HCT116 (cell line): ENCODE results near the gene DGAT2. TPM values are rescaled to one million over a fixed set of nuclear protein-coding genes. Genes with fewer than 3 reads are reported as not detected.

Source experiments
- ATAC-seq: fragments of 200-7000 bp; cut with Tn5 transposase; 2 replicates; pipeline ENCODE4 v1.9.1; 2020; ENCODE audit warnings: mild to moderate bottlenecking, moderate library complexity
- BruUV-seq: library from RNA; stranded (reverse); fragments of 400-500 nt; replicated peaks from 2 replicates; lab custom pipeline; 2021; lab: Mats Ljungman, UMichigan
- CTCF ChIA-PET: fragments of 300-600 bp; sonication (Branson Sonifier 250); formaldehyde crosslinking; loops from one replicate; lab custom pipeline; 2021; ENCODE audit warnings: antibody characterized with exemption; lab: Charles Lee
- POLR2A ChIA-PET: fragments of 300-600, 350-600 bp; sonication (Branson Sonifier 250); formaldehyde crosslinking; loops from one replicate; lab custom pipeline; 2021; ENCODE audit warnings: antibody characterized with exemption; lab: Charles Lee
- RAD21 ChIA-PET, 2 experiments: fragments of 300-600 bp; sonication (Branson Sonifier 250); formaldehyde crosslinking; loops; one replicate each; lab custom pipeline; 2023; ENCODE audit warnings: low total read pairs in 2 of 2; ENCODE audit not compliant: uncharacterized antibody in 2 of 2, unreplicated experiment in 2 of 2, low non-redundant PET in 1 of 2; lab: Charles Lee
- DNase-seq: peaks from one replicate; pipeline ENCODE4 v3.0.0-alpha.2; 2010; ENCODE audit warnings: low read depth, low spot score
- H2AFZ ChIP-seq: fragments of 200-600 bp; shearing (Covaris generic), sonication (generic); 2 replicates; pipeline ENCODE4 v1.6.1; 2017; ENCODE audit warnings: low read depth, mixed run types, mixed read lengths, antibody characterized with exemption, low read length; ENCODE audit not compliant: poor library complexity, severe bottlenecking
- H3K27ac ChIP-seq: 2 replicates; pipeline ENCODE4 v1.5.1; 2012; ENCODE audit warnings: low read depth, low read length
- H3K27me3 ChIP-seq: fragments of 200-600 bp; sonication (generic); 2 replicates; pipeline ENCODE4 v1.6.1; 2016; ENCODE audit warnings: mixed run types, low read length, mixed read lengths; ENCODE audit not compliant: insufficient read depth
- H3K36me3 ChIP-seq, 2 experiments: fragments of 200-500 bp in 1 of 2; fragments of 200-600 bp in 1 of 2; sonication (Bioruptor generic) in 1 of 2; sonication (generic) in 1 of 2; 2 replicates each; pipeline versions ENCODE4 v1.5.1 to v1.6.1; 2014 to 2016; ENCODE audit warnings: low read length in 2 of 2, inconsistent platforms in 1 of 2, mixed read lengths in 1 of 2, mixed run types in 1 of 2; ENCODE audit not compliant: insufficient read depth in 2 of 2, control insufficient read depth in 1 of 2
- H3K4me1 ChIP-seq, 2 experiments: fragments of 200-600 bp in 1 of 2; sonication (generic) in 1 of 2; 2 replicates each; pipeline versions ENCODE4 v1.5.1 to v1.6.1; 2012 to 2017; ENCODE audit warnings: low read length in 2 of 2, inconsistent platforms in 1 of 2, mild to moderate bottlenecking in 1 of 2, mixed read lengths in 1 of 2, mixed run types in 1 of 2, moderate library complexity in 1 of 2; ENCODE audit not compliant: insufficient read depth in 2 of 2, control insufficient read depth in 1 of 2
- H3K4me2 ChIP-seq: fragments of 200-600 bp; sonication (generic); 2 replicates; pipeline ENCODE4 v1.6.1; 2017; ENCODE audit warnings: mixed run types, low read length, mixed read lengths
- H3K4me3 ChIP-seq, 2 experiments: fragments of 200-600 bp in 1 of 2; sonication (generic) in 1 of 2; replicated peaks in 1 of 2; 2 replicates each; pipeline ENCODE4 v1.5.1; 2011 to 2016; ENCODE audit warnings: low read length in 2 of 2, control low read depth in 1 of 2, low read depth in 1 of 2, mild to moderate bottlenecking in 1 of 2, mixed read lengths in 1 of 2, mixed run types in 1 of 2
- H3K79me2 ChIP-seq: fragments of 200-600 bp; sonication (generic); 2 replicates; pipeline ENCODE4 v1.6.1; 2017; ENCODE audit warnings: mild to moderate bottlenecking, mixed run types, low read length, moderate library complexity, mixed read lengths; ENCODE audit not compliant: insufficient read depth
- H3K9ac ChIP-seq: fragments of 200-600 bp; sonication (generic); 2 replicates; pipeline ENCODE4 v1.6.1; 2016; ENCODE audit warnings: low read length, mixed read lengths
- H3K9me2 ChIP-seq: fragments of 200-600 bp; sonication (generic), shearing (Covaris generic); 2 replicates; pipeline ENCODE4 v1.6.1; 2017; ENCODE audit warnings: mixed run types, mild to moderate bottlenecking, moderate library complexity; ENCODE audit not compliant: insufficient read depth
- H3K9me3 ChIP-seq, 2 experiments: fragments of 200-500 bp in 1 of 2; fragments of 200-600 bp in 1 of 2; sonication (Bioruptor generic) in 1 of 2; sonication (generic) in 1 of 2; 2 replicates each; pipeline ENCODE4 v1.6.1; 2014 to 2017; ENCODE audit warnings: low read length in 2 of 2, mixed read lengths in 2 of 2, inconsistent platforms in 1 of 2, low read depth in 1 of 2, mild to moderate bottlenecking in 1 of 2, mixed run types in 1 of 2, moderate library complexity in 1 of 2; ENCODE audit not compliant: control insufficient read depth in 1 of 2, insufficient read depth in 1 of 2
- H4K20me1 ChIP-seq: fragments of 200-600 bp; sonication (generic), shearing (Covaris generic); 2 replicates; pipeline ENCODE4 v1.6.1; 2017; ENCODE audit warnings: mixed run types, mild to moderate bottlenecking, moderate library complexity; ENCODE audit not compliant: insufficient read depth
- CBX3 ChIP-seq: IDR thresholded peaks from 2 replicates; pipeline ENCODE4 v1.6.1; 2012; ENCODE audit warnings: low read depth
- ELF1 ChIP-seq: IDR thresholded peaks from 2 replicates; pipeline ENCODE4 v1.6.1; 2012; ENCODE audit warnings: low read depth, borderline replicate concordance
- FOSL1 ChIP-seq: IDR thresholded peaks from 2 replicates; pipeline ENCODE4 v1.6.1; 2012; ENCODE audit warnings: low read depth
- MAX ChIP-seq: IDR thresholded peaks from 2 replicates; pipeline ENCODE4 v1.6.1; 2012
- SP1 ChIP-seq: IDR thresholded peaks from 2 replicates; pipeline ENCODE4 v1.6.1; 2012; ENCODE audit warnings: low read depth
- intact Hi-C: fragments of 100-400 bp; cut with micrococcal nuclease; formaldehyde crosslinking; loops from 2 replicates; pipeline ENCODE4 v1.10.0; 2022
- total RNA-seq: library from RNA; stranded (reverse); gene quantifications from one replicate; pipeline ENCODE4 v1.2.1, GENCODE V29; 2021; ENCODE audit not compliant: unreplicated experiment
- TF ChIP-seq, protein P1 (sequence below): IDR thresholded peaks from 2 replicates; pipeline ENCODE4 v1.6.1; 2011; ENCODE audit warnings: mild to moderate bottlenecking, low read length, moderate library complexity; ENCODE audit not compliant: insufficient replicate concordance; ENCODE audit errors: extremely low read depth

DGAT2 gene
- total RNA-seq, 1 experiment from 2014 or later: 2.4 TPM

- Histone ChIP-seq H3K36me3 (no peaks in the 10 kb centered on the region), H3K9me3 (no peaks in the 10 kb centered on the region), H3K4me3 (no peak overlapping the region), H3K4me1 (no peaks in the 10 kb centered on the region), H3K79me2 (no peaks in the 10 kb centered on the region), H3K4me2 (no peak overlapping the region), H3K27ac (no peak overlapping the region), H2AFZ (no peak overlapping the region), H4K20me1 (no peaks in the 10 kb centered on the region), H3K27me3 (no peaks in the 10 kb centered on the region), H3K9me2 (no peaks in the 10 kb centered on the region), H3K9ac (no peak overlapping the region)
- ChIA-PET RAD21 (no interaction called here), POLR2A (no interaction called here), CTCF (interaction anchor here (1.6 kb wide), 1 partner anchor 11 kb away, joined by 5 read pairs; no protein-coding TSS in a partner anchor)
- intact Hi-C loops: no loop called here
- ATAC-seq (no peak), DNase-seq (no peak)
- BruUV-seq: no TSS peak
- no peak for TF ChIP-seq SP1
- TF ChIP-seq CBX3: no peak
- TF ChIP-seq, protein P1, sequence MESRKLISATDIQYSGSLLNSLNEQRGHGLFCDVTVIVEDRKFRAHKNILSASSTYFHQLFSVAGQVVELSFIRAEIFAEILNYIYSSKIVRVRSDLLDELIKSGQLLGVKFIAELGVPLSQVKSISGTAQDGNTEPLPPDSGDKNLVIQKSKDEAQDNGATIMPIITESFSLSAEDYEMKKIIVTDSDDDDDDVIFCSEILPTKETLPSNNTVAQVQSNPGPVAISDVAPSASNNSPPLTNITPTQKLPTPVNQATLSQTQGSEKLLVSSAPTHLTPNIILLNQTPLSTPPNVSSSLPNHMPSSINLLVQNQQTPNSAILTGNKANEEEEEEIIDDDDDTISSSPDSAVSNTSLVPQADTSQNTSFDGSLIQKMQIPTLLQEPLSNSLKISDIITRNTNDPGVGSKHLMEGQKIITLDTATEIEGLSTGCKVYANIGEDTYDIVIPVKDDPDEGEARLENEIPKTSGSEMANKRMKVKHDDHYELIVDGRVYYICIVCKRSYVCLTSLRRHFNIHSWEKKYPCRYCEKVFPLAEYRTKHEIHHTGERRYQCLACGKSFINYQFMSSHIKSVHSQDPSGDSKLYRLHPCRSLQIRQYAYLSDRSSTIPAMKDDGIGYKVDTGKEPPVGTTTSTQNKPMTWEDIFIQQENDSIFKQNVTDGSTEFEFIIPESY: no peak
- no peak for TF ChIP-seq FOSL1
- TF ChIP-seq ELF1: no peak
- TF ChIP-seq MAX: no peak
- TF ChIP-seq, all 23 proteins: peak for 0
Observed at GRCh38 chr11:75733431-75734107, 35.0 kb upstream of the DGAT2 start.
